Astrocyte (in vitro differentiated cells and primary cell): ENCODE results near the gene CDH26. TPM values are rescaled to one million over a fixed set of nuclear protein-coding genes. Genes with fewer than 3 reads are reported as not detected.

Experiments
- DNase-seq: peaks from one replicate; pipeline ENCODE4 v3.0.0-alpha.2; 2010; ENCODE audit warnings: low read depth
- FAIRE-seq: peaks from 2 replicates; lab custom pipeline; 2011; peaks lifted over from hg19 to GRCh38; lab: Jason Lieb, UNC
- H2AFZ ChIP-seq: 2 replicates; pipeline ENCODE4 v1.6.0; 2012; ENCODE audit warnings: low read depth, low read length, inconsistent platforms
- H3K27ac ChIP-seq: 2 replicates; pipeline ENCODE4 v1.5.1; 2011; ENCODE audit warnings: low read depth, low read length, inconsistent platforms
- H3K27me3 ChIP-seq: 2 replicates; pipeline ENCODE4 v1.6.0; 2011; ENCODE audit warnings: low read length, inconsistent platforms; ENCODE audit not compliant: insufficient read depth
- H3K36me3 ChIP-seq: 2 replicates; pipeline ENCODE4 v1.5.1; 2011; ENCODE audit warnings: low read length, inconsistent platforms; ENCODE audit not compliant: insufficient read depth
- H3K4me1 ChIP-seq: 2 replicates; pipeline ENCODE4 v1.5.1; 2011; ENCODE audit warnings: low read length, inconsistent platforms; ENCODE audit not compliant: insufficient read depth
- H3K4me2 ChIP-seq: 2 replicates; pipeline ENCODE4 v1.6.0; 2012; ENCODE audit warnings: low read length, inconsistent platforms
- H3K4me3 ChIP-seq: 2 replicates; pipeline ENCODE4 v1.5.1; 2011; ENCODE audit warnings: low read depth, mild to moderate bottlenecking, low read length, inconsistent platforms; ENCODE audit not compliant: insufficient read depth
- H3K79me2 ChIP-seq: 2 replicates; pipeline ENCODE4 v1.6.0; 2012; ENCODE audit warnings: mild to moderate bottlenecking, low read length, inconsistent platforms; ENCODE audit not compliant: insufficient read depth
- H3K9ac ChIP-seq: 2 replicates; pipeline ENCODE4 v1.6.0; 2012; ENCODE audit warnings: mild to moderate bottlenecking, low read length, inconsistent platforms
- H3K9me3 ChIP-seq: 2 replicates; pipeline ENCODE4 v1.5.1; 2012; ENCODE audit warnings: low read depth, mild to moderate bottlenecking, low read length, inconsistent platforms; ENCODE audit not compliant: insufficient read depth
- H4K20me1 ChIP-seq: 2 replicates; pipeline ENCODE4 v1.6.0; 2012; ENCODE audit warnings: low read length, inconsistent platforms; ENCODE audit not compliant: insufficient read depth
- H3K27ac Mint-ChIP-seq: one replicate; pipeline ENCODE4 v1.8.0; 2021; ENCODE audit warnings: mild to moderate bottlenecking, mixed read lengths; ENCODE audit not compliant: unreplicated experiment
- H3K27me3 Mint-ChIP-seq: one replicate; pipeline ENCODE4 v1.8.0; 2021; ENCODE audit warnings: low read depth, mixed read lengths; ENCODE audit not compliant: unreplicated experiment
- H3K36me3 Mint-ChIP-seq: one replicate; pipeline ENCODE4 v1.8.0; 2021; ENCODE audit warnings: low read depth, mixed read lengths; ENCODE audit not compliant: unreplicated experiment
- H3K4me1 Mint-ChIP-seq: one replicate; pipeline ENCODE4 v1.8.0; 2021; ENCODE audit warnings: low read depth, mixed read lengths; ENCODE audit not compliant: unreplicated experiment
- H3K4me3 Mint-ChIP-seq: one replicate; pipeline ENCODE4 v1.8.0; 2021; ENCODE audit warnings: mild to moderate bottlenecking, moderate library complexity, mixed read lengths; ENCODE audit not compliant: unreplicated experiment
- H3K9me3 Mint-ChIP-seq: one replicate; pipeline ENCODE4 v1.8.0; 2021; ENCODE audit warnings: mild to moderate bottlenecking, mixed read lengths; ENCODE audit not compliant: unreplicated experiment
- CTCF ChIP-seq: IDR thresholded peaks from 2 replicates; pipeline ENCODE4 v1.5.1; 2011; ENCODE audit warnings: low read depth, mild to moderate bottlenecking, inconsistent platforms, low read length, moderate library complexity; ENCODE audit not compliant: insufficient read depth
- EZH2 ChIP-seq: IDR thresholded peaks from 2 replicates; pipeline ENCODE4 v1.6.1; 2012; ENCODE audit warnings: mild to moderate bottlenecking, low read length, inconsistent platforms; ENCODE audit not compliant: insufficient read depth
- total RNA-seq: library from RNA; stranded (reverse); gene quantifications from 2 replicates; pipeline ENCODE4 v1.2.1, GENCODE V29; 2021

Gene CDH26
- total RNA-seq, 1 donor from 2014 or later, result 0.34 TPM

- Mint-ChIP-seq H3K36me3 (no peaks in the 10 kb centered on the region), H3K4me1 (peaks cover 9% of the 10 kb centered on the region), H3K4me3 (no peak overlapping the region), H3K27ac (no peak overlapping the region), H3K9me3 (no peaks in the 10 kb centered on the region), H3K27me3 (peaks cover 10% of the 10 kb centered on the region)
- Histone ChIP-seq H3K4me2 (peak overlapping the region; percentile 45), H3K36me3 (no peaks in the 10 kb centered on the region), H3K4me3 (no peak overlapping the region), H3K27ac (no peak overlapping the region), H2AFZ (no peak overlapping the region), H3K9ac (no peak overlapping the region), H4K20me1 (no peaks in the 10 kb centered on the region), H3K9me3 (no peaks in the 10 kb centered on the region), H3K79me2 (no peaks in the 10 kb centered on the region), H3K4me1 (peaks cover 3% of the 10 kb centered on the region), H3K27me3 (no peaks in the 10 kb centered on the region)
- FAIRE-seq (no peak), DNase-seq (no peak)
- no peak for TF ChIP-seq EZH2
- no peak for TF ChIP-seq CTCF
These were observed 92.1 kb downstream of the CDH26 start for GRCh38 chr20:60050193-60050947.

GRCh38 chr20:60051911-60052310 is 93.7 kb downstream of the CDH26 start:
- Histone ChIP-seq H3K36me3 (no peaks in the 10 kb centered on the region), H3K27ac (no peak overlapping the region), H3K9ac (no peak overlapping the region), H2AFZ (no peak overlapping the region), H3K4me2 (no peak overlapping the region), H3K79me2 (no peaks in the 10 kb centered on the region), H3K4me3 (no peak overlapping the region), H3K27me3 (no peaks in the 10 kb centered on the region), H3K4me1 (peaks cover 8% of the 10 kb centered on the region), H4K20me1 (no peaks in the 10 kb centered on the region), H3K9me3 (no peaks in the 10 kb centered on the region)
- Mint-ChIP-seq H3K4me3 (no peak overlapping the region), H3K27ac (no peak overlapping the region), H3K27me3 (peaks cover 10% of the 10 kb centered on the region), H3K36me3 (no peaks in the 10 kb centered on the region), H3K9me3 (no peaks in the 10 kb centered on the region), H3K4me1 (peaks cover 4% of the 10 kb centered on the region)
- TF ChIP-seq CTCF (no peak), EZH2 (no peak)
- no peak for DNase-seq
- no peak for FAIRE-seq

- no peaks in the 10 kb centered on the region for H3K36me3 Mint-ChIP-seq
- Histone ChIP-seq H2AFZ (no peak overlapping the region), H3K4me2 (no peak overlapping the region), H4K20me1 (no peaks in the 10 kb centered on the region), H3K4me3 (no peak overlapping the region), H3K27me3 (no peaks in the 10 kb centered on the region), H3K4me1 (peaks cover 8% of the 10 kb centered on the region), H3K9ac (no peak overlapping the region), H3K36me3 (no peaks in the 10 kb centered on the region), H3K9me3 (no peaks in the 10 kb centered on the region), H3K27ac (no peak overlapping the region), H3K79me2 (no peaks in the 10 kb centered on the region)
- no peaks in the 10 kb centered on the region for H3K9me3 Mint-ChIP-seq
- no peak for FAIRE-seq
- no peak overlapping the region for H3K27ac Mint-ChIP-seq
- H3K4me1 Mint-ChIP-seq, result peaks cover 4% of the 10 kb centered on the region
- no peak overlapping the region for H3K4me3 Mint-ChIP-seq
- TF ChIP-seq CTCF, result no peak
- no peak for TF ChIP-seq EZH2
- DNase-seq, result no peak
- H3K27me3 Mint-ChIP-seq, result peaks cover 10% of the 10 kb centered on the region
These were observed 94.1 kb downstream of the CDH26 start for GRCh38 chr20:60052322-60052721.
